ENCODE measurements around the gene BRSK2. TPM values are rescaled to one million over a fixed set of nuclear protein-coding genes. Genes with fewer than 3 reads are reported as not detected.

The BRSK2 gene
- polyA plus RNA-seq, 1 of the 3 experiments (the other 2 are of a cell fraction): 0.64 TPM

- no peak for DNase-seq
- ChIA-PET POLR2A (no interaction called here), CTCF (interaction anchor here (0.9 to 1.0 kb wide), 3 partner anchors 10 to 68 kb away, joined by 3 to 4 read pairs (median 3); no protein-coding TSS in a partner anchor)
- TF ChIP-seq USF1 (IDR thresholded peaks at IDR 0.05; ENCODE audit: borderline replicate concordance, low read depth) (no peak), SMC3 (IDR thresholded peaks at IDR 0.05; ENCODE audit: low read depth, low read length) (no peak), SIN3A (IDR thresholded peaks at IDR 0.05; ENCODE audit: borderline replicate concordance, low read depth, low read length) (no peak), POLR2AphosphoS5 (IDR thresholded peaks at IDR 0.05; ENCODE audit: low read depth, low read length) (no peak), CHD2 (IDR thresholded peaks at IDR 0.05; ENCODE audit: low read length, partially characterized antibody) (no peak), IRF3 (IDR thresholded peaks at IDR 0.05; ENCODE audit: low read depth, low read length) (no peak), MEF2A (IDR thresholded peaks at IDR 0.05; ENCODE audit: borderline replicate concordance, low read depth) (no peak), EP300 (IDR thresholded peaks at IDR 0.05; ENCODE audit: borderline replicate concordance in 1 of 2, low read depth in 1 of 2, low read length in 1 of 2) (no peak), ZBTB33 (IDR thresholded peaks at IDR 0.05; ENCODE audit: borderline replicate concordance, low read depth) (no peak), PBX3 (IDR thresholded peaks at IDR 0.05) (no peak), GABPA (IDR thresholded peaks at IDR 0.05; ENCODE audit: low read depth) (no peak), ELF1 (IDR thresholded peaks at IDR 0.05) (no peak), NFIC (IDR thresholded peaks at IDR 0.05; ENCODE audit: borderline replicate concordance) (no peak), RXRA (IDR thresholded peaks at IDR 0.05; ENCODE audit: borderline replicate concordance, low read depth) (no peak), FOXJ3 (CRISPR knock-in tag; IDR thresholded peaks at IDR 0.05) (no peak), TCF12 (IDR thresholded peaks at IDR 0.05) (no peak), RCOR1 (IDR thresholded peaks at IDR 0.05; ENCODE audit: low read length) (no peak), TAF1 (IDR thresholded peaks at IDR 0.05; ENCODE audit: borderline replicate concordance, low read depth, low read length) (no peak), MAX (IDR thresholded peaks at IDR 0.05; ENCODE audit: low read depth) (no peak)
- Histone ChIP-seq H3K79me2 (ENCODE audit: insufficient read depth) (no peaks in the 10 kb centered on the region), H3F3A (replicated peaks; ENCODE audit: insufficient read depth) (no peaks in the 10 kb centered on the region), H3K9me2 (no peaks in the 10 kb centered on the region), H4K20me1 (ENCODE audit: insufficient read depth) (no peaks in the 10 kb centered on the region), H3K4me2 (no peak overlapping the region), H2AFZ (ENCODE audit: low read depth) (no peak overlapping the region), H3K27ac (ENCODE audit: low read depth in 2 of 2, low read length in 1 of 2) (no peak overlapping the region; a peak in 1 of 4 replicates), H3K4me3 (ENCODE audit: low read depth in 2 of 2, low read length in 1 of 2) (no peak overlapping the region), H3K9ac (no peak overlapping the region), H3K36me3 (replicated peaks in 1 of 2; ENCODE audit: control insufficient read depth in 1 of 2, insufficient read depth in 2 of 2, low read length in 1 of 2) (no peaks in the 10 kb centered on the region), H3K4me1 (ENCODE audit: control insufficient read depth in 1 of 2, insufficient read depth in 2 of 2, low read depth in 1 of 2, low read length in 1 of 2) (no peaks in the 10 kb centered on the region; a peak in 1 of 4 replicates), H3K9me3 (no peaks in the 10 kb centered on the region), H3K27me3 (ENCODE audit: insufficient read depth) (no peaks in the 10 kb centered on the region)
- 49% methylated on average over 2 of the region's 9 CpGs for WGBS (ENCODE audit: low lambda C conversion rate)
These were observed 56.9 kb downstream of the BRSK2 start for GRCh38 chr11:1446623-1447022.
